GM23338 (cell line): ENCODE measurements around the gene PMIS2. TPM values are rescaled to one million over a fixed set of nuclear protein-coding genes. Genes with fewer than 3 reads are reported as not detected.

Source experiments
- ATAC-seq: fragments of 200-7000 bp; cut with Tn5 transposase; 3 replicates; pipeline ENCODE4 v1.9.1; 2020
- DNase-seq: peaks from one replicate; pipeline ENCODE4 v3.0.0-alpha.2; 2015; ENCODE audit warnings: low spot score
- H2AFZ ChIP-seq: fragments of 200-600 bp; sonication (generic); 2 replicates; pipeline ENCODE4 v1.8.0; 2016; ENCODE audit warnings: antibody characterized with exemption, mild to moderate bottlenecking, moderate library complexity
- H3F3A ChIP-seq: fragments of 200-600 bp; sonication (generic); replicated peaks from 2 replicates; pipeline ENCODE4 v1.8.0; 2017; ENCODE audit warnings: antibody characterized with exemption, mixed run types, low read depth
- H3K27ac ChIP-seq: fragments of 200-600 bp; sonication (generic); 2 replicates; pipeline ENCODE4 v1.6.1; 2016; ENCODE audit warnings: low read depth
- H3K27me3 ChIP-seq: fragments of 200-600 bp; sonication (generic); 2 replicates; pipeline ENCODE4 v1.8.0; 2016; ENCODE audit warnings: mild to moderate bottlenecking, mixed run types, moderate library complexity; ENCODE audit not compliant: insufficient read depth
- H3K36me3 ChIP-seq: fragments of 200-600 bp; sonication (generic); 2 replicates; pipeline ENCODE4 v1.8.0; 2016; ENCODE audit warnings: mild to moderate bottlenecking; ENCODE audit not compliant: insufficient read depth
- H3K4me1 ChIP-seq: fragments of 200-600 bp; sonication (generic); 2 replicates; pipeline ENCODE4 v1.8.0; 2016; ENCODE audit warnings: mild to moderate bottlenecking, moderate library complexity; ENCODE audit not compliant: insufficient read depth
- H3K4me2 ChIP-seq: fragments of 200-600 bp; sonication (generic); 2 replicates; pipeline ENCODE4 v1.7.1; 2017; ENCODE audit warnings: mixed run types
- H3K4me3 ChIP-seq: fragments of 200-600 bp; sonication (generic); 2 replicates; pipeline ENCODE4 v1.6.1; 2016; ENCODE audit warnings: mixed run types
- H3K79me2 ChIP-seq: fragments of 200-600 bp; sonication (generic); replicated peaks from 2 replicates; pipeline ENCODE4 v1.8.0; 2017; ENCODE audit warnings: mild to moderate bottlenecking; ENCODE audit not compliant: insufficient read depth
- H3K9me2 ChIP-seq: fragments of 200-600 bp; sonication (generic); 2 replicates; pipeline ENCODE4 v1.8.0; 2017; ENCODE audit not compliant: insufficient read depth
- H4K20me1 ChIP-seq: fragments of 200-600 bp; sonication (generic); replicated peaks from 2 replicates; pipeline ENCODE4 v1.8.0; 2017; ENCODE audit warnings: mild to moderate bottlenecking; ENCODE audit not compliant: insufficient read depth
- H3K27ac Mint-ChIP-seq: 2 replicates; pipeline ENCODE4 v1.8.0; 2020; ENCODE audit warnings: inconsistent platforms, mild to moderate bottlenecking, moderate library complexity, mixed read lengths
- H3K27me3 Mint-ChIP-seq: 3 replicates; pipeline ENCODE4 v1.8.0; 2022; ENCODE audit warnings: low read depth, mild to moderate bottlenecking, moderate library complexity, mixed read lengths, inconsistent platforms; ENCODE audit not compliant: insufficient read depth, poor library complexity
- H3K36me3 Mint-ChIP-seq: 3 replicates; pipeline ENCODE4 v1.8.0; 2021; ENCODE audit warnings: low read depth, mild to moderate bottlenecking, inconsistent platforms, moderate library complexity, mixed read lengths
- H3K4me1 Mint-ChIP-seq: 3 replicates; pipeline ENCODE4 v1.8.0; 2020; ENCODE audit warnings: mild to moderate bottlenecking, inconsistent platforms, mixed read lengths
- H3K4me3 Mint-ChIP-seq: 3 replicates; pipeline ENCODE4 v1.8.0; 2021; ENCODE audit warnings: moderate library complexity, mild to moderate bottlenecking, inconsistent platforms, mixed read lengths
- H3K9me3 Mint-ChIP-seq: 3 replicates; pipeline ENCODE4 v1.8.0; 2020; ENCODE audit warnings: moderate library complexity, mild to moderate bottlenecking, inconsistent platforms, mixed read lengths
- CREB1 ChIP-seq: fragments of 250-450 bp; sonication (Bioruptor Pico); IDR thresholded peaks from 2 replicates; pipeline ENCODE4 v1.5.0; 2020; ENCODE audit warnings: low read depth, mild to moderate bottlenecking, moderate library complexity
- CTCF ChIP-seq, 2 experiments: fragments of 200-600 bp in 1 of 2; sonication (generic) in 1 of 2; conservative IDR thresholded peaks; 2 replicates each; pipeline versions ENCODE4 v1.5.1 to v1.6.1; 2016 to 2017; ENCODE audit warnings: antibody characterized with exemption in 2 of 2, low read depth in 2 of 2, mild to moderate bottlenecking in 2 of 2, moderate library complexity in 1 of 2
- ETS1 ChIP-seq: IDR thresholded peaks from 2 replicates; pipeline ENCODE4 v1.6.1; 2016; ENCODE audit warnings: antibody characterized with exemption
- EZH2 ChIP-seq: fragments of 200-600 bp; sonication (generic); IDR thresholded peaks from one replicate; pipeline ENCODE4 v1.8.0; 2017; ENCODE audit warnings: antibody characterized with exemption, mild to moderate bottlenecking, low read depth; ENCODE audit not compliant: unreplicated experiment
- EZH2phosphoT487 ChIP-seq: fragments of 200-600 bp; sonication (generic); IDR thresholded peaks from one replicate; pipeline ENCODE4 v1.8.1; 2018; ENCODE audit warnings: antibody characterized with exemption; ENCODE audit not compliant: unreplicated experiment
- NANOG ChIP-seq: IDR thresholded peaks from 2 replicates; pipeline ENCODE4 v1.6.1; 2016; ENCODE audit warnings: antibody characterized with exemption, borderline replicate concordance
- POLR2AphosphoS5 ChIP-seq: IDR thresholded peaks from 2 replicates; pipeline ENCODE4 v1.6.1; 2016; ENCODE audit warnings: antibody characterized with exemption, low read depth
- REST ChIP-seq: IDR thresholded peaks from one replicate; pipeline ENCODE4 v1.6.1; 2018; ENCODE audit warnings: antibody characterized with exemption; ENCODE audit not compliant: unreplicated experiment
- STAT1 ChIP-seq: IDR thresholded peaks from one replicate; pipeline ENCODE4 v1.6.1; 2016; ENCODE audit warnings: antibody characterized with exemption; ENCODE audit not compliant: unreplicated experiment
- ZNF114 ChIP-seq: fragments of 250-450 bp; sonication (Bioruptor Pico); IDR thresholded peaks from 2 replicates; pipeline ENCODE4 v1.5.0; 2020; ENCODE audit warnings: mild to moderate bottlenecking, moderate library complexity
- ZNF331 ChIP-seq: fragments of 250-450 bp; sonication (Bioruptor Pico); IDR thresholded peaks from 2 replicates; pipeline ENCODE4 v1.5.0; 2020; ENCODE audit warnings: low read depth, mild to moderate bottlenecking, moderate library complexity
- ZNF462 ChIP-seq: fragments of 250-450 bp; sonication (Bioruptor Pico); IDR thresholded peaks from 2 replicates; pipeline ENCODE4 v1.5.0; 2020; ENCODE audit warnings: mild to moderate bottlenecking, moderate library complexity
- polyA plus RNA-seq: library from polyadenylated mRNA; unstranded; fragments of >200 nt; fragmentation: Nextera tagmentation; extraction: Ambion mirVana; gene quantifications from 2 replicates; pipeline ENCODE4 v1.2.1, GENCODE V29; 2016
- total RNA-seq: library from RNA; depleted of rRNA; stranded (reverse); fragments of >200 nt; shearing (Covaris generic); gene quantifications from 2 replicates; pipeline ENCODE4 v1.2.3, GENCODE V29; 2014

Gene PMIS2
- total and polyA plus RNA-seq, 2 experiments from 2014 or later, result not detected

- TF ChIP-seq REST (no peak), CTCF (conservative IDR thresholded peaks at IDR 0.05; ENCODE audit: low read depth in 2 of 2) (peak; percentile 38 to 77; a peak in 3 of 4 replicates)
Measured at GRCh38 chr19:35618857-35619256, 32.9 kb downstream of the PMIS2 start (continued).

GRCh38 chr19:35619290-35619923 lies 33.4 kb downstream of the PMIS2 start:
- Mint-ChIP-seq H3K4me1 (no peaks in the 10 kb centered on the region), H3K4me3 (no peak overlapping the region), H3K9me3 (no peaks in the 10 kb centered on the region), H3K36me3 (peaks cover 30% of the 10 kb centered on the region), H3K27ac (no peak overlapping the region), H3K27me3 (peaks cover 9% of the 10 kb centered on the region)
- Histone ChIP-seq H4K20me1 (no peaks in the 10 kb centered on the region), H3K4me2 (no peak overlapping the region), H2AFZ (no peak overlapping the region), H3K4me1 (no peaks in the 10 kb centered on the region), H3F3A (no peaks in the 10 kb centered on the region), H3K79me2 (no peaks in the 10 kb centered on the region), H3K9me2 (no peaks in the 10 kb centered on the region), H3K27ac (no peak overlapping the region), H3K36me3 (no peaks in the 10 kb centered on the region), H3K4me3 (no peak overlapping the region), H3K27me3 (no peaks in the 10 kb centered on the region)
- ATAC-seq (no peak), DNase-seq (no peak)
- TF ChIP-seq EZH2phosphoT487 (no peak), ZNF114 (CRISPR knock-in tag) (no peak), ETS1 (no peak), ZNF462 (CRISPR knock-in tag) (no peak), STAT1 (no peak), CREB1 (CRISPR knock-in tag) (no peak), ZNF331 (CRISPR knock-in tag) (no peak), POLR2AphosphoS5 (no peak), NANOG (no peak), EZH2 (no peak)
